Neural progenitor cell (in vitro differentiated cells): Measurements from ENCODE around the gene ARMH4. TPM values are rescaled to one million over a fixed set of nuclear protein-coding genes. Genes with fewer than 3 reads are reported as not detected.

Source experiments
- DNase-seq: peaks from one replicate; pipeline ENCODE4 v3.0.0-alpha.2; 2016; ENCODE audit warnings: low spot score
- H2AFZ ChIP-seq: fragments of 200-600 bp; sonication (generic); replicated peaks from 2 replicates; pipeline ENCODE4 v1.6.1; 2016; ENCODE audit warnings: antibody characterized with exemption
- H3F3A ChIP-seq: fragments of 200-600 bp; sonication (generic); 2 replicates; pipeline ENCODE4 v1.6.1; 2016; ENCODE audit warnings: antibody characterized with exemption, low read depth
- H3K27ac ChIP-seq: fragments of 200-600 bp; sonication (generic); 2 replicates; pipeline ENCODE4 v1.5.1; 2016; ENCODE audit warnings: mild to moderate bottlenecking
- H3K27me3 ChIP-seq: fragments of 200-600 bp; sonication (generic); 2 replicates; pipeline ENCODE4 v1.6.1; 2016; ENCODE audit warnings: mild to moderate bottlenecking, moderate library complexity
- H3K36me3 ChIP-seq: fragments of 200-600 bp; sonication (generic); 2 replicates; pipeline ENCODE4 v1.5.1; 2016
- H3K4me1 ChIP-seq: fragments of 200-600 bp; sonication (generic); 2 replicates; pipeline ENCODE4 v1.6.1; 2016; ENCODE audit warnings: mixed run types
- H3K4me2 ChIP-seq: fragments of 200-600 bp; sonication (generic); 2 replicates; pipeline ENCODE4 v1.6.1; 2016
- H3K4me3 ChIP-seq: fragments of 200-600 bp; sonication (generic); 2 replicates; pipeline ENCODE4 v1.5.1; 2016
- H3K79me2 ChIP-seq: fragments of 200-600 bp; sonication (generic); 2 replicates; pipeline ENCODE4 v1.6.1; 2016; ENCODE audit warnings: low read depth
- H3K9ac ChIP-seq: fragments of 200-600 bp; sonication (generic); 2 replicates; pipeline ENCODE4 v1.6.1; 2016
- H3K9me3 ChIP-seq: fragments of 200-600 bp; sonication (generic); 2 replicates; pipeline ENCODE4 v1.5.1; 2016; ENCODE audit warnings: low read depth
- H4K20me1 ChIP-seq: fragments of 200-600 bp; sonication (generic); 2 replicates; pipeline ENCODE4 v1.6.1; 2016; ENCODE audit warnings: low read depth
- H3K27ac Mint-ChIP-seq: 3 replicates; pipeline ENCODE4 v1.8.0; 2021; ENCODE audit warnings: mixed read lengths
- H3K27me3 Mint-ChIP-seq: 2 replicates; pipeline ENCODE4 v1.8.0; 2022; ENCODE audit warnings: low read depth, mild to moderate bottlenecking, inconsistent platforms, moderate library complexity, mixed read lengths; ENCODE audit not compliant: insufficient read depth
- H3K36me3 Mint-ChIP-seq: 3 replicates; pipeline ENCODE4 v1.8.0; 2021; ENCODE audit warnings: mixed read lengths
- H3K4me1 Mint-ChIP-seq: 3 replicates; pipeline ENCODE4 v1.8.0; 2021; ENCODE audit warnings: mixed read lengths
- H3K4me3 Mint-ChIP-seq: 3 replicates; pipeline ENCODE4 v1.8.0; 2021; ENCODE audit warnings: mild to moderate bottlenecking, moderate library complexity, mixed read lengths
- H3K9me3 Mint-ChIP-seq: 3 replicates; pipeline ENCODE4 v1.8.0; 2020; ENCODE audit warnings: mixed read lengths
- CTCF ChIP-seq: fragments of 200-600 bp; sonication (generic); IDR thresholded peaks from 2 replicates; pipeline ENCODE4 v1.5.1; 2017; ENCODE audit warnings: antibody characterized with exemption, mild to moderate bottlenecking
- EZH2 ChIP-seq: fragments of 200-600 bp; sonication (generic); IDR thresholded peaks from 2 replicates; pipeline ENCODE4 v1.6.1; 2017; ENCODE audit warnings: antibody characterized with exemption, mild to moderate bottlenecking, moderate library complexity
- EZH2phosphoT487 ChIP-seq: fragments of 200-600 bp; sonication (generic); IDR thresholded peaks from 2 replicates; pipeline ENCODE4 v1.6.1; 2017; ENCODE audit warnings: antibody characterized with exemption
- total RNA-seq: library from RNA; depleted of rRNA; stranded (reverse); fragments of >200 nt; gene quantifications from 2 replicates; pipeline ENCODE4 v1.2.3, GENCODE V29; 2015; ENCODE audit warnings: low replicate concordance

Gene ARMH4
- total RNA-seq, 1 donor from 2014 or later: 29.0 TPM

- H3K36me3 Mint-ChIP-seq: peaks cover 5% of the 10 kb centered on the region
- no peaks in the 10 kb centered on the region for H3F3A ChIP-seq
- no peaks in the 10 kb centered on the region for H3K27me3 ChIP-seq
- H3K9ac ChIP-seq: no peak overlapping the region
- H2AFZ ChIP-seq: no peak overlapping the region
- H3K79me2 ChIP-seq: no peaks in the 10 kb centered on the region
- H3K4me1 ChIP-seq: peaks cover 10% of the 10 kb centered on the region
- H3K9me3 Mint-ChIP-seq: no peaks in the 10 kb centered on the region
- no peaks in the 10 kb centered on the region for H3K4me1 Mint-ChIP-seq
- H3K4me2 ChIP-seq: no peak overlapping the region
- no peaks in the 10 kb centered on the region for H3K36me3 ChIP-seq
- no peak overlapping the region for H3K27ac Mint-ChIP-seq
- H3K4me3 Mint-ChIP-seq: no peak overlapping the region
- no peak overlapping the region for H3K27ac ChIP-seq
- H3K27me3 Mint-ChIP-seq: peaks cover 2% of the 10 kb centered on the region
- H4K20me1 ChIP-seq: peaks cover 4% of the 10 kb centered on the region
- TF ChIP-seq EZH2: no peak
- TF ChIP-seq CTCF: no peak
- TF ChIP-seq EZH2phosphoT487: no peak
- no peak overlapping the region for H3K4me3 ChIP-seq
- H3K9me3 ChIP-seq: no peaks in the 10 kb centered on the region
- no peak for DNase-seq
Observed at GRCh38 chr14:58119381-58119780, 32.6 kb downstream of the ARMH4 start.

DNA sequence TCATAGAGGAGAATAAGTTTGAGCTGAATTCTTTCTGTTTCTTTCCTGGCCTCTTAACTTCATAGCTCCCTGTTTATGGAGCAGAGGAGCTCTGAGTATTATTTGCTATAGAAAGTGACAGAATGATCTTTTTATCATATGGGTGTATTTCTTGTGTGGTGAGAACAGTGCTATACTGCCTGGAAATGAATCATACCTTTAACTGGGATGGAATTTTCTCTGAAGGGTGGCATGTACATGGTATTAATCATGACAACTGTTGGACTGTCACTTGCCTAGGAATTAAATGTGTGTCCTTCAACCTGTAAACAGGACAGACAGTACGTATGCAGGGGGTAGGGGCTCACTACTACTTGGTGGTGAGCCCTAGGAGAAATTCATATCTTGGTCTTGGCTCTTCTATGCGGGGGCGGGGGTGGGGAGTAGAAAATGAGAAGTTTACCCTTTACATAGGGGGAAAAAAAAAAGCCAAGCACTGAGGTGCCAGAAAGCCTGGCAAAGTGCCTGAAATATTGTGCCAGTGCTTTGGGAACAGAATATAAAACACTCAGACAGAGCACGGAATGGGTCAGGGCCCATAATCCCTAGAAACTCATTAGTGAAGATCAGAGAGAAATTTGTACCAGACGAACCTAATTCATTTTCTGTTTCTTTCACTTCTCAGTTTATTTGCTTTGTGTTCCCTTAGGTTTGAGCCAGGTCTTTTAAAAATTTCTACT lies 33.8 kb downstream of the ARMH4 start:
- Mint-ChIP-seq H3K4me1 (no peaks in the 10 kb centered on the region), H3K4me3 (no peak overlapping the region), H3K36me3 (peaks cover 3% of the 10 kb centered on the region)

DNA sequence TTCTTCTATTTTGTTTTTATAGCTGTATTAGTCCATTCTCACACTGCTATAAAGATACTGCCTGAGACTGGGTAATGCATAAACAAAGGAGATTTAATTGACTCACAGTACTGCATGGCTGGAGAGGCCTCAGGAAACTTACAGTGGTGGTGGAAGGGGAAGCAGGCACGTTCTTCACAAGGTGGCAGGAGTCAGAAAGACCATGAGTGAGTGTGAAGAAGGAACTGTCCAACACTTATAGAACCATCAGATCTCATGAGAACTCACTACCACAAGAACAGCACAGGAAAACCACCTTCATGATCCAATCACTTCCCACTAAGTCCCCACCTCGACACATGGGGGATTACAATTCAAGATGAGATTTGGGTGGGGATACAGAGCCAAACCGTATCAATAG lies 42.3 kb downstream of the ARMH4 start:
- no peak overlapping the region for H3K4me3 ChIP-seq
- H3K4me3 Mint-ChIP-seq: no peak overlapping the region
- no peak overlapping the region for H3K9ac ChIP-seq
- H3K79me2 ChIP-seq: no peaks in the 10 kb centered on the region
- no peaks in the 10 kb centered on the region for H3K4me1 ChIP-seq
- no peaks in the 10 kb centered on the region for H3K9me3 ChIP-seq
- no peaks in the 10 kb centered on the region for H3K27me3 Mint-ChIP-seq
- H3K27ac Mint-ChIP-seq: no peak overlapping the region
- no peaks in the 10 kb centered on the region for H3K36me3 Mint-ChIP-seq
- H3K36me3 ChIP-seq: no peaks in the 10 kb centered on the region
- no peaks in the 10 kb centered on the region for H3K4me1 Mint-ChIP-seq
- H2AFZ ChIP-seq: no peak overlapping the region
- no peak overlapping the region for H3K27ac ChIP-seq
- no peaks in the 10 kb centered on the region for H4K20me1 ChIP-seq
- no peak for TF ChIP-seq EZH2
- no peak for TF ChIP-seq CTCF
- no peak for TF ChIP-seq EZH2phosphoT487
- DNase-seq: no peak
- no peak overlapping the region for H3K4me2 ChIP-seq
- no peaks in the 10 kb centered on the region for H3K27me3 ChIP-seq
- H3F3A ChIP-seq: no peaks in the 10 kb centered on the region
- H3K9me3 Mint-ChIP-seq: no peaks in the 10 kb centered on the region

More for the DNA sequence above, 33.8 kb downstream of the ARMH4 start:
- H3K9ac ChIP-seq: no peak overlapping the region
- TF ChIP-seq EZH2phosphoT487 (no peak), EZH2 (no peak), CTCF (no peak)
- Mint-ChIP-seq H3K9me3 (no peaks in the 10 kb centered on the region), H3K27me3 (peaks cover 2% of the 10 kb centered on the region), H3K27ac (no peak overlapping the region)
- no peak overlapping the region for H3K27ac ChIP-seq
- H3F3A ChIP-seq: no peaks in the 10 kb centered on the region
- H3K79me2 ChIP-seq: no peaks in the 10 kb centered on the region
- peaks cover 4% of the 10 kb centered on the region for H4K20me1 ChIP-seq
- DNase-seq: no peak
- no peak overlapping the region for H3K4me3 ChIP-seq
- no peaks in the 10 kb centered on the region for H3K36me3 ChIP-seq
- no peak overlapping the region for H3K4me2 ChIP-seq
- H2AFZ ChIP-seq: no peak overlapping the region
- no peaks in the 10 kb centered on the region for H3K9me3 ChIP-seq
- H3K4me1 ChIP-seq: peaks cover 10% of the 10 kb centered on the region
- no peaks in the 10 kb centered on the region for H3K27me3 ChIP-seq
